Panc1 (cell line): Measurements from ENCODE around the gene MYF6. TPM values are rescaled to one million over a fixed set of nuclear protein-coding genes. Genes with fewer than 3 reads are reported as not detected.

Experiments used
- ATAC-seq: fragments of 200-7000 bp; cut with Tn5 transposase; 2 replicates; pipeline ENCODE4 v1.9.1; 2020; ENCODE audit warnings: mild to moderate bottlenecking, moderate library complexity
- BruUV-seq: library from RNA; stranded (reverse); fragments of 400-500 nt; replicated peaks from 2 replicates; lab custom pipeline; 2021; lab: Mats Ljungman, UMichigan
- CTCF ChIA-PET: fragments of 300-600 bp; sonication (Branson Sonifier 250); formaldehyde crosslinking; loops from one replicate; lab custom pipeline; 2022; ENCODE audit warnings: antibody characterized with exemption; lab: Charles Lee
- POLR2A ChIA-PET: fragments of 300-600 bp; sonication (Branson Sonifier 250); formaldehyde crosslinking; loops from one replicate; lab custom pipeline; 2022; ENCODE audit warnings: antibody characterized with exemption; lab: Charles Lee
- DNase-seq: peaks from one replicate; pipeline ENCODE4 v3.0.0-alpha.2; 2010; ENCODE audit warnings: low read depth, low spot score
- H3K27ac ChIP-seq: 2 replicates; pipeline ENCODE4 v1.5.1; 2011; ENCODE audit warnings: mild to moderate bottlenecking, low read length, inconsistent platforms
- H3K27me3 ChIP-seq: fragments of 200-500 bp; sonication (Bioruptor generic); 2 replicates; pipeline ENCODE4 v1.6.0; 2014; ENCODE audit warnings: low read length, inconsistent platforms; ENCODE audit not compliant: control insufficient read depth, insufficient read depth
- H3K36me3 ChIP-seq: fragments of 200-500 bp; sonication (Bioruptor generic); 2 replicates; pipeline ENCODE4 v1.5.1; 2014; ENCODE audit warnings: inconsistent platforms, mild to moderate bottlenecking, low read length, moderate library complexity; ENCODE audit not compliant: control insufficient read depth, insufficient read depth
- H3K4me1 ChIP-seq: 2 replicates; pipeline ENCODE4 v1.5.1; 2011; ENCODE audit warnings: inconsistent platforms, mild to moderate bottlenecking, low read length, moderate library complexity; ENCODE audit not compliant: control insufficient read depth, insufficient read depth
- H3K4me3 ChIP-seq, 2 experiments: 2 replicates each; pipeline ENCODE4 v1.5.1; 2011 to 2012; ENCODE audit warnings: low read depth in 2 of 2, low read length in 2 of 2, mild to moderate bottlenecking in 2 of 2, inconsistent platforms in 1 of 2, moderate library complexity in 1 of 2
- H3K9me3 ChIP-seq: fragments of 200-500 bp; sonication (Bioruptor generic); 2 replicates; pipeline ENCODE4 v1.5.1; 2014; ENCODE audit warnings: low read depth, mild to moderate bottlenecking, inconsistent platforms, low read length, moderate library complexity; ENCODE audit not compliant: control insufficient read depth, insufficient read depth
- POLR2AphosphoS5 ChIP-seq: IDR thresholded peaks from 2 replicates; pipeline ENCODE4 v1.6.1; 2012; ENCODE audit warnings: mild to moderate bottlenecking, low read depth, low read length, moderate library complexity
- TCF7L2 ChIP-seq: IDR thresholded peaks from 2 replicates; pipeline ENCODE4 v1.6.1; 2011; ENCODE audit warnings: mild to moderate bottlenecking, low read depth, low read length, inconsistent platforms
- in situ Hi-C: cut with HindIII; loops from 2 replicates; pipeline ENCODE4 v1.10.0; 2016; ENCODE audit warnings: low sequenced_read_pairs, low pct_unique_long_range_greater_than_20kb
- intact Hi-C: fragments of 100-400 bp; cut with micrococcal nuclease; formaldehyde crosslinking; loops from one replicate; pipeline ENCODE4 v1.10.0; 2022; ENCODE audit not compliant: unreplicated experiment
- total RNA-seq: library from RNA; stranded (reverse); gene quantifications from one replicate; pipeline ENCODE4 v1.2.1, GENCODE V29; 2021; ENCODE audit not compliant: unreplicated experiment
- TF ChIP-seq, protein P1 (sequence below): fragments of 450-650 bp; IDR thresholded peaks from 2 replicates; pipeline ENCODE4 v1.5.1; 2017; ENCODE audit warnings: mild to moderate bottlenecking
- TF ChIP-seq, protein P2 (sequence below), 2 experiments: IDR thresholded peaks; 2 replicates each; pipeline ENCODE4 v1.6.1; 2011 to 2012; ENCODE audit warnings: low read depth in 2 of 2, control low read depth in 1 of 2, low read length in 1 of 2, mild to moderate bottlenecking in 1 of 2, moderate library complexity in 1 of 2; ENCODE audit not compliant: insufficient read depth in 1 of 2

The MYF6 gene
- total RNA-seq, 1 experiment from 2014 or later, result not detected

GRCh38 chr12:80698256-80698655, 9.2 kb upstream of the MYF6 start:
- Histone ChIP-seq H3K36me3 (no peaks in the 10 kb centered on the region), H3K27ac (no peak overlapping the region), H3K9me3 (no peaks in the 10 kb centered on the region), H3K27me3 (no peaks in the 10 kb centered on the region), H3K4me3 (no peak overlapping the region), H3K4me1 (no peaks in the 10 kb centered on the region)
- ChIA-PET CTCF (no interaction called here), POLR2A (interaction anchor here (0.7 kb wide), 1 partner anchor 196 kb away, joined by 3 read pairs; no protein-coding TSS in a partner anchor)
- TF ChIP-seq TCF7L2 (no peak), POLR2AphosphoS5 (no peak)
- TF ChIP-seq, protein P1, sequence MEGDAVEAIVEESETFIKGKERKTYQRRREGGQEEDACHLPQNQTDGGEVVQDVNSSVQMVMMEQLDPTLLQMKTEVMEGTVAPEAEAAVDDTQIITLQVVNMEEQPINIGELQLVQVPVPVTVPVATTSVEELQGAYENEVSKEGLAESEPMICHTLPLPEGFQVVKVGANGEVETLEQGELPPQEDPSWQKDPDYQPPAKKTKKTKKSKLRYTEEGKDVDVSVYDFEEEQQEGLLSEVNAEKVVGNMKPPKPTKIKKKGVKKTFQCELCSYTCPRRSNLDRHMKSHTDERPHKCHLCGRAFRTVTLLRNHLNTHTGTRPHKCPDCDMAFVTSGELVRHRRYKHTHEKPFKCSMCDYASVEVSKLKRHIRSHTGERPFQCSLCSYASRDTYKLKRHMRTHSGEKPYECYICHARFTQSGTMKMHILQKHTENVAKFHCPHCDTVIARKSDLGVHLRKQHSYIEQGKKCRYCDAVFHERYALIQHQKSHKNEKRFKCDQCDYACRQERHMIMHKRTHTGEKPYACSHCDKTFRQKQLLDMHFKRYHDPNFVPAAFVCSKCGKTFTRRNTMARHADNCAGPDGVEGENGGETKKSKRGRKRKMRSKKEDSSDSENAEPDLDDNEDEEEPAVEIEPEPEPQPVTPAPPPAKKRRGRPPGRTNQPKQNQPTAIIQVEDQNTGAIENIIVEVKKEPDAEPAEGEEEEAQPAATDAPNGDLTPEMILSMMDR, result no peak
- TF ChIP-seq, protein P2, sequence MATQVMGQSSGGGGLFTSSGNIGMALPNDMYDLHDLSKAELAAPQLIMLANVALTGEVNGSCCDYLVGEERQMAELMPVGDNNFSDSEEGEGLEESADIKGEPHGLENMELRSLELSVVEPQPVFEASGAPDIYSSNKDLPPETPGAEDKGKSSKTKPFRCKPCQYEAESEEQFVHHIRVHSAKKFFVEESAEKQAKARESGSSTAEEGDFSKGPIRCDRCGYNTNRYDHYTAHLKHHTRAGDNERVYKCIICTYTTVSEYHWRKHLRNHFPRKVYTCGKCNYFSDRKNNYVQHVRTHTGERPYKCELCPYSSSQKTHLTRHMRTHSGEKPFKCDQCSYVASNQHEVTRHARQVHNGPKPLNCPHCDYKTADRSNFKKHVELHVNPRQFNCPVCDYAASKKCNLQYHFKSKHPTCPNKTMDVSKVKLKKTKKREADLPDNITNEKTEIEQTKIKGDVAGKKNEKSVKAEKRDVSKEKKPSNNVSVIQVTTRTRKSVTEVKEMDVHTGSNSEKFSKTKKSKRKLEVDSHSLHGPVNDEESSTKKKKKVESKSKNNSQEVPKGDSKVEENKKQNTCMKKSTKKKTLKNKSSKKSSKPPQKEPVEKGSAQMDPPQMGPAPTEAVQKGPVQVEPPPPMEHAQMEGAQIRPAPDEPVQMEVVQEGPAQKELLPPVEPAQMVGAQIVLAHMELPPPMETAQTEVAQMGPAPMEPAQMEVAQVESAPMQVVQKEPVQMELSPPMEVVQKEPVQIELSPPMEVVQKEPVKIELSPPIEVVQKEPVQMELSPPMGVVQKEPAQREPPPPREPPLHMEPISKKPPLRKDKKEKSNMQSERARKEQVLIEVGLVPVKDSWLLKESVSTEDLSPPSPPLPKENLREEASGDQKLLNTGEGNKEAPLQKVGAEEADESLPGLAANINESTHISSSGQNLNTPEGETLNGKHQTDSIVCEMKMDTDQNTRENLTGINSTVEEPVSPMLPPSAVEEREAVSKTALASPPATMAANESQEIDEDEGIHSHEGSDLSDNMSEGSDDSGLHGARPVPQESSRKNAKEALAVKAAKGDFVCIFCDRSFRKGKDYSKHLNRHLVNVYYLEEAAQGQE (IDR thresholded peaks at IDR 0.05; ENCODE audit: insufficient read depth in 1 of 2, low read depth in 2 of 2, low read length in 1 of 2), result no peak
- BruUV-seq, result no TSS peak
- intact Hi-C loops, result no loop called here
- in situ Hi-C loops, result no loop called here
- DNase-seq (no peak), ATAC-seq (no peak)

- H3K9me3 ChIP-seq, result no peaks in the 10 kb centered on the region
- no peak for ATAC-seq
- no peaks in the 10 kb centered on the region for H3K36me3 ChIP-seq
- no peaks in the 10 kb centered on the region for H3K27me3 ChIP-seq
- intact Hi-C loops (no loop called here), in situ Hi-C loops (no loop called here)
- no TSS peak for BruUV-seq
- ChIA-PET CTCF (no interaction called here), POLR2A (no interaction called here)
- no peak for DNase-seq
- no peak for TF ChIP-seq TCF7L2
- TF ChIP-seq, protein P2 (IDR thresholded peaks at IDR 0.05; ENCODE audit: insufficient read depth in 1 of 2, low read depth in 2 of 2, low read length in 1 of 2), result no peak
- TF ChIP-seq, protein P1, result no peak
- H3K4me3 ChIP-seq, result no peak overlapping the region
- H3K4me1 ChIP-seq, result no peaks in the 10 kb centered on the region
- no peak overlapping the region for H3K27ac ChIP-seq
These were observed 8.4 kb upstream of the MYF6 start for GRCh38 chr12:80698847-80699542.
